Keratinocyte (primary cell): ENCODE results near the gene FILIP1. TPM values are rescaled to one million over a fixed set of nuclear protein-coding genes. Genes with fewer than 3 reads are reported as not detected.

Source experiments
- DNase-seq: peaks from one replicate; pipeline ENCODE4 v3.0.0-alpha.2; 2011; ENCODE audit warnings: low read depth, missing footprints, low spot score
- FAIRE-seq: peaks from 2 replicates; lab custom pipeline; 2011; peaks lifted over from hg19 to GRCh38; lab: Jason Lieb, UNC
- H2AFZ ChIP-seq: 2 replicates; pipeline ENCODE4 v1.6.0; 2012; ENCODE audit warnings: low read length, control low read depth, inconsistent platforms; ENCODE audit not compliant: control insufficient read depth
- H3K27ac ChIP-seq: 2 replicates; pipeline ENCODE4 v1.5.1; 2011; ENCODE audit warnings: low read length; ENCODE audit not compliant: control insufficient read depth, insufficient read depth
- H3K27me3 ChIP-seq: 3 replicates; pipeline ENCODE4 v1.6.0; 2011; ENCODE audit warnings: low read length; ENCODE audit not compliant: control insufficient read depth, insufficient read depth; ENCODE audit errors: extremely low read depth
- H3K36me3 ChIP-seq, 2 experiments: 2 replicates in 1 of 2; 3 replicates in 1 of 2; pipeline ENCODE4 v1.5.1; 2011; ENCODE audit warnings: low read length in 2 of 2, mild to moderate bottlenecking in 1 of 2; ENCODE audit not compliant: control insufficient read depth in 2 of 2, insufficient read depth in 2 of 2; ENCODE audit errors: extremely low read depth in 1 of 2
- H3K4me1 ChIP-seq: 3 replicates; pipeline ENCODE4 v1.5.1; 2011; ENCODE audit warnings: low read length; ENCODE audit not compliant: control insufficient read depth, insufficient read depth; ENCODE audit errors: extremely low read depth
- H3K4me2 ChIP-seq: 3 replicates; pipeline ENCODE4 v1.6.0; 2011; ENCODE audit warnings: low read depth, low read length; ENCODE audit not compliant: control insufficient read depth, insufficient read depth; ENCODE audit errors: extremely low read depth
- H3K4me3 ChIP-seq, 3 experiments: fragments of 200-600 bp in 1 of 3; sonication (generic) in 1 of 3; 2 replicates in 2 of 3; 3 replicates in 1 of 3; pipeline ENCODE4 v1.5.1; 2011 to 2016; ENCODE audit warnings: low read length in 3 of 3, mild to moderate bottlenecking in 3 of 3, control low read depth in 2 of 3, inconsistent platforms in 1 of 3, low read depth in 1 of 3, mixed read lengths in 1 of 3, mixed run types in 1 of 3, moderate library complexity in 1 of 3; ENCODE audit not compliant: control insufficient read depth in 2 of 3, insufficient read depth in 2 of 3; ENCODE audit errors: extremely low read depth in 1 of 3
- H3K79me2 ChIP-seq: 2 replicates; pipeline ENCODE4 v1.6.0; 2012; ENCODE audit warnings: low read length; ENCODE audit not compliant: control insufficient read depth, insufficient read depth
- H3K9ac ChIP-seq: 3 replicates; pipeline ENCODE4 v1.6.0; 2011; ENCODE audit warnings: low read length; ENCODE audit not compliant: control insufficient read depth, insufficient read depth; ENCODE audit errors: extremely low read depth
- H3K9me1 ChIP-seq: 3 replicates; pipeline ENCODE4 v1.6.0; 2011; ENCODE audit warnings: low read length; ENCODE audit not compliant: control insufficient read depth, insufficient read depth; ENCODE audit errors: extremely low read depth
- H3K9me3 ChIP-seq: 2 replicates; pipeline ENCODE4 v1.5.1; 2012; ENCODE audit warnings: low read depth, low read length; ENCODE audit not compliant: control insufficient read depth
- H4K20me1 ChIP-seq: 3 replicates; pipeline ENCODE4 v1.6.0; 2011; ENCODE audit warnings: low read length; ENCODE audit not compliant: control insufficient read depth, insufficient read depth; ENCODE audit errors: extremely low read depth
- CTCF ChIP-seq, 3 experiments: IDR thresholded peaks in 1 of 3; conservative IDR thresholded peaks in 1 of 3; optimal IDR thresholded peaks in 1 of 3; 2 replicates in 2 of 3; 3 replicates in 1 of 3; pipeline versions ENCODE3 to v1.5.1; 2011; ENCODE audit warnings: low read length in 3 of 3, mild to moderate bottlenecking in 3 of 3, moderate library complexity in 2 of 3, control low read depth in 1 of 3, inconsistent platforms in 1 of 3; ENCODE audit not compliant: insufficient read depth in 2 of 3; ENCODE audit errors: extremely low read depth in 1 of 3
- EZH2 ChIP-seq: IDR thresholded peaks from one replicate; pipeline ENCODE4 v1.6.1; 2012; ENCODE audit warnings: inconsistent platforms, mild to moderate bottlenecking, low read length, moderate library complexity
- dilution Hi-C: fragments of 300-500 bp; cut with MboI; formaldehyde crosslinking; loops from one replicate; pipeline ENCODE4 v1.7.0; 2020; ENCODE audit warnings: low sequenced_read_pairs; ENCODE audit not compliant: extremely low pct_ligation_motif_present
- polyA plus RNA-seq, 5 experiments: library from polyadenylated mRNA; depleted of rRNA in 3 of 5; stranded (reverse) in 3 of 5; stranded (forward) in 1 of 5; unstranded in 1 of 5; fragments of >200 nt; gene quantifications; 1 replicate in 1 of 5; 2 replicates in 3 of 5; 3 replicates in 1 of 5; pipeline versions ENCODE4 v1.2.1 to v1.2.3, GENCODE V29; 2011 to 2012; ENCODE audit warnings: missing spikeins in 2 of 5, low read depth in 1 of 5, low replicate concordance in 1 of 5

FILIP1 gene
- polyA plus RNA-seq, 1 donor (not counting 4 experiments of a cell fraction or from before 2014, with no cell fraction given) = 0.01 TPM

GRCh38 chr6:75296811-75297779, 196.5 kb downstream of the FILIP1 start:
- H3K9me3 ChIP-seq = no peaks in the 10 kb centered on the region
- H3K27ac ChIP-seq = no peak overlapping the region
- dilution Hi-C loops = no loop called here
- no peak overlapping the region for H3K4me3 ChIP-seq
- H3K4me1 ChIP-seq = peaks cover 3% of the 10 kb centered on the region
- H4K20me1 ChIP-seq = no peaks in the 10 kb centered on the region
- TF ChIP-seq CTCF (optimal IDR thresholded peaks at IDR 0.05 in 1 of 3, IDR thresholded peaks at IDR 0.05 in 1 of 3, conservative IDR thresholded peaks at IDR 0.05 in 1 of 3; ENCODE audit: extremely low read depth in 1 of 3, insufficient read depth in 2 of 3, low read length in 3 of 3) = peak in 2 of 3 experiments; percentile 43 to 55
- no peak for TF ChIP-seq EZH2
- peak overlapping the region; percentile 22 for H3K4me2 ChIP-seq
- H3K36me3 ChIP-seq = no peaks in the 10 kb centered on the region
- no peak overlapping the region for H2AFZ ChIP-seq
- no peaks in the 10 kb centered on the region for H3K79me2 ChIP-seq
- no peak overlapping the region for H3K9ac ChIP-seq
- H3K27me3 ChIP-seq = no peaks in the 10 kb centered on the region
- FAIRE-seq (peak; percentile 64), DNase-seq (no peak)
- H3K9me1 ChIP-seq = no peaks in the 10 kb centered on the region

- no peak overlapping the region for H2AFZ ChIP-seq
- H3K9me3 ChIP-seq = no peaks in the 10 kb centered on the region
- peaks cover 7% of the 10 kb centered on the region for H3K4me1 ChIP-seq
- no peaks in the 10 kb centered on the region for H3K79me2 ChIP-seq
- H3K9ac ChIP-seq = no peak overlapping the region
- DNase-seq (no peak), FAIRE-seq (no peak)
- H3K27me3 ChIP-seq = no peaks in the 10 kb centered on the region
- H3K27ac ChIP-seq = no peak overlapping the region
- H3K36me3 ChIP-seq = no peaks in the 10 kb centered on the region
- H4K20me1 ChIP-seq = no peaks in the 10 kb centered on the region
- TF ChIP-seq EZH2 (no peak), CTCF (optimal IDR thresholded peaks at IDR 0.05 in 1 of 3, IDR thresholded peaks at IDR 0.05 in 1 of 3, conservative IDR thresholded peaks at IDR 0.05 in 1 of 3; ENCODE audit: extremely low read depth in 1 of 3, insufficient read depth in 2 of 3, low read length in 3 of 3) (no peak)
- no peak overlapping the region for H3K4me2 ChIP-seq
- no peak overlapping the region for H3K4me3 ChIP-seq
- H3K9me1 ChIP-seq = no peaks in the 10 kb centered on the region
- dilution Hi-C loops = no loop called here
Measured at GRCh38 chr6:75292555-75292954, 201.0 kb downstream of the FILIP1 start.
